CD4-positive, alpha-beta T cell treated with Interleukin-10 for 1 hour (primary cell): ENCODE results near the gene RASGRP3.
A peak's percentile ranks its signal among the peaks of the same experiment; 100 is the strongest.

Source experiments
- DNase-seq: peaks from one replicate; pipeline ENCODE4 v3.0.0-alpha.2; 2020

The RASGRP3 gene

GRCh38 chr2:33492399-33493134 lies 16.1 kb downstream of the RASGRP3 start:
- DNase-seq: no peak

GRCh38 chr2:33494155-33494779 lies 17.8 kb downstream of the RASGRP3 start:
- no peak for DNase-seq

DNA sequence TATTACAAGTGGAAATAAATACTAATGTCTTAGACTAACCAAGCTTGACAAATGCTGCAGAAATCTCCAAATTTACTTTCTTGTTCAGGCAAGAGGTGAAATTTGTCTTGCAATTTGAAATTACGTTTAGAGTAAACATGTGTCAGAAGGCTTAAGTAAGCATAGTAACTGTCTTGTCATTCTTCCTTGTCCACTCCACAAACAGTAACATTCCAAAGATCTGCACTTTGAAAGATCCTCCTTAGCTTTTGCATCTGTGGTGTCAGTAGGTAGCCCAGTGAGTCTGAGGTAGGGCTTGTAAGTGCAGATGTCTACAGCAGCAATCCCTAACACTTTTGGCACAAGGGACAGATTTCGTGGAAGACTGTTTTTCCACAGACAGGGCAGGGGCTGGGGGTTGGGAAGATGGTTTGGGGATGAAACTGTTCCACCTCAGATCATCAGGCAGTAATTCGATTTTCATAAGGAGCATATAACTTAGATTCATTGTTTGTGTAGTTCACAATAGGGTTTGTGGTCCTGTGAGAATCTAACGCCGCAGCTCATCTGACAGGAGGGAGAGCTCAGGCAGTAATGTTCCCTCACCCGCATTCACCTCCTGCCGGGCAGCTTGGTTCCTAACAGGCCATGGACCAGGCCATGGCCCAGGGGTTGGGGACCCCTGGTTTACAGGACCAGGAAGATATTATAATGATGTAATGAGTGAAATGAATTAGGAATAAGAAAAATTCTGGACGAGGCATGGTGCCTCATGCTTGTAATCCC lies 18.6 kb downstream of the RASGRP3 start:
- no peak for DNase-seq

DNA sequence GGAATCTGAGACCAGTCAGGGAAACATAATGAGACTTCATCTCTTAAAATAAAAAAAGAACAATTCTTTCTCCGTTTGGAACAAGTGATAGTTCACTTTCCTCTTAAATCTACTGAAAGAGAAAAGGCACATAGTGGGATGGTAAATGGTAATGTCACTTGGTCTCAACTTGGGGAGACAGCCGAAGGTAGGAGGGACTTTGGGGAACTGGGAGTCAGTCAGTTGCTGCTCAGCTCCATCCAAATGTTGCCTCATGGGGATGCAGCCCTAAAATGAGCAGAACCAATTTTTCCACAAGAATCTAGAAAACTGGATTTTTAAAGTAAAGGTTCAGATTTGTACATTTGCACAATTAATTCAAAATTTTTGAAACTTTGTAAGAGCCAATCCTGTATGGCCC lies 19.2 kb downstream of the RASGRP3 start:
- no peak for DNase-seq

DNA sequence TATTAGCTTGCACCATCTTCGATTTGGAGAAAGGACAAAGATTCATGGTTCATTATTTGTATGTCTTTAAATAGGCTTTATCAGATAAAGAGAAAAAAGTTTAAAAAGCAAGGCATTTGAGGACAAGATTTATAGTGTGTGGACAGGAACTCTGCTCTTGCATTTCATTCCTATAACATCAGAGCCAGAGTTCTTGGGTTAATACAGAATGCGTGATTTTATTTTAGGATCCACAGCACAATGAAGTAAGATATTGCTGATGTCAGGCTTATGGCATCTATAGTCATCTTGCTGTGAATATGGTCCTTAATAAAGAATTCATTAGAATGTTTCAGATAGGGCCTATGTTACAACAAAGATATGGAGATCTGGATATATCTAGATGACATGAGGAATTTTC lies 19.7 kb downstream of the RASGRP3 start:
- no peak for DNase-seq

DNA sequence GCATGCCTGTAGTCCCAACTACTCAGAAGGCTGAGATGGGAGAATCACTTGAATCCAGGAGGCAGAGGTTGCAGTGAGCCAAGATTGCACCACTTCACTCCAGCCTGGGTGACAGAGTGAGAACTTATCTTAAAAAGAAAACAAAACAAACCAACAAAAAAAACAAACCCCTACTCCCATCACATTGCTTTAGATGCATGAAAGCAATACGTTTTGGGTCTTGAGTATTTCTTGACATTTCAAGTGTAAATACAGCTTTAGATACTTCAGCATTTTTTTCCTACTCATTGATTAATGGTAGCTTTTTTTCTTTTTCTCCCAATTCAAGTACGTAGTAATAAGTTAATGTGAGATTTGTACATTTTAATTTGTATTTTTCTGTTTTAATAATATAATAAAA lies 20.3 kb downstream of the RASGRP3 start:
- DNase-seq: no peak

- peak; percentile 46 for DNase-seq
These were observed 20.8 kb downstream of the RASGRP3 start for GRCh38 chr2:33497221-33497650.

GRCh38 chr2:33498291-33498956 lies 22.0 kb downstream of the RASGRP3 start:
- DNase-seq: no peak

DNA sequence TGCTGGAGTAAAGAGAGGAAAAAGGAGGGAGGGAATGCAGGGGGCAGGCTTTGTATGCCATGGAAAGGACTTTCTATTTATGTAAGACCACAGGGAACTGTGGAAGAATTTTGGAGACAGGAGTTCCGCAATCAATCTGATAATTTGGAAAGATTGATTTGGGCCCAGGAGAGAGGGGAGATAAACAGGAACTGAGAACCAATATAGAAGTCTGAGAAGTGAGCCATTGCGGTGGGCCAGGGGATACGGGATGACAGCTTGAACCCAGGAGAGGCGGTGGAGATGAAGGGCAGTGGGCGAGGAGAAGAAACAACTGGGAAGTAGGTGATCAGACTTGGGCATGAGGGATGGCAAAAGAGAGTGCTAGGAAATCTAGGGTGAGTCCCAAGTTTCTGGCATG lies 23.7 kb downstream of the RASGRP3 start:
- DNase-seq: no peak

GRCh38 chr2:33502025-33502424 lies 25.6 kb downstream of the RASGRP3 start:
- DNase-seq: no peak

DNA sequence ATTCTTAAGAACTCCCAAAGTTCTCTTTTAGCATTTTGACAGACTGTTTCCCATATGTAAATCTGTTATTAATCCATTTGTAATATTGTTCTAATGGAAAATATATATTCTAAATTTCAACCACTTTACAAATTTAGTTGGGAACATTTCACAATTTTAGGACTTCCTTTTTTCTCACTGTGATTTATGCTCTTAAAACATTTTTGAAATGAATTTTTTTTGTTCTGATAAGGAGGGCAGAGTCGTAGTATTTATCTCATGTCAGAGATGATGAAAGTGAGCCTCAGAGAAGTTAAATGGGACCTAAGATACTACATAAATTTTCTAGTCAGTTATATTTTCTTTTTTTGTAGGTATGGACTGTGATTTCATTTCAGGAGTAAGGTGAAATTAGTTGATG lies 26.6 kb downstream of the RASGRP3 start:
- DNase-seq: no peak

- no peak for DNase-seq
These were observed 29.5 kb downstream of the RASGRP3 start for GRCh38 chr2:33505966-33506365.

DNA sequence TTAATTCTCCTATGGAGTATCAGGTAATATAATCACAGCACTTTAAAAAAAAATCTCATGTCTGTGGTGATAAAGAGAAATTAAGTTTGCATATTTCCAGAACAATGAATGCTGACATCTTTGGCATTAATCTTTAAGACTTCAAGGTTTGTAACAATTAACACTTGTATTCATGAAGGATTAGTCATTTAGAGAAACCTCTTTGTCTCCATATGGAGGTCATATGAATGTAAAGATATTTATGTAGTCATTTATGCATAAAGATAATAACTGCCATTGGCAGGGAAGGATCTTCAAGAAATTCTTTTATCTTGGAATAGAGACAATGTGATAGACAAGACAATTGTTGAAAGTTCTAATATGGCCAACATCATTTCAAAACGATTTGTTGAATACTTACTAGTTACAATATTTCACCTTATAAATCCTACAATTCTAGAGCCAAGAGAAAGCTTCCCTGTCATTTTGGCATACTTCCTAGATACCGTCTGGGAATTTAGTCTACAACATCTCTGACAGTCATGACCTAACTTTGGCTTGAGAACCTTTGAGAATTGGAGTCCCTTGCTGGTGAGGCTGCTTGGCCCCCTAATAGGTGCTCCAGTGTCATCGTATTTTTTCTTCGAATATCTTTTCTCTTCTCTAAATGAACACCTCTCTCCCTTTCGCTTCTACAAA lies 33.6 kb downstream of the RASGRP3 start:
- no peak for DNase-seq

DNA sequence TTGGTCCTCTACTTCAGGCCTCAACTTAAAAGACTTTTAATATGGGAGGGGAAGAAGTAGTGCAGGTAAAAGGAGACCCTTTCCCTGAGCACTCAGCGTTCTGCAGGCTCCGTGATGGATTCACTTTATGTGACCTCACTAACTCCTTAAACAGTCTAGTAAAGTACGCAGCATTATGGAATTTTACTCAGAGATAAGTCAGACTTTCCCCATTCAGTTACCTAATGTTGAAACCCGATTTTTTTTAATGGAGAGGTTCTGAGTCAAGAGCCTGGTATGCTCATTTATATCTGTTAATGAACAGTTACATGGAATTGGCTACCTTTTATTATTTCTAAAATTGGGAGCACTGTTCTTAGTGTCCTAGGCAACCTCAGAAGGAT lies 34.1 kb downstream of the RASGRP3 start:
- DNase-seq: no peak

GRCh38 chr2:33511141-33511540 lies 34.7 kb downstream of the RASGRP3 start:
- DNase-seq: no peak

DNA sequence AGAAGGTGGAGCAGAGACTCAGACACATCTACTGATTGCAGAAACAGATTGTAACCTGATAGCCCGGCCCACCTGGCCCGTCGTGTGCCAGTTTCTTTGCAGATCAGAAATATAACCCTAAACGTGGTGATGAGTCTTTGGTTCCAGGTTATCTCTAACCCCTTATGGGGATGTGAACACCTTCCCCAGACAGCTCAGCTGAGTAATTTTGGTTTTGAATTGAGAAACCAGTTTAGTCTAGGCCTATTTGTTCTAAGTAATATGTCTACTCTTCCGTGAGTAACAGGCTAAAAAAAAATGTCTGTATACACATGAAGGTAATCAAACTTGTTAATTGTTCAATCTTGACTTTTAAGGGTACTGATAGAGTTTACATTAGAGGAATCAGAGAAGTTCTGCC lies 35.7 kb downstream of the RASGRP3 start:
- no peak for DNase-seq

DNA sequence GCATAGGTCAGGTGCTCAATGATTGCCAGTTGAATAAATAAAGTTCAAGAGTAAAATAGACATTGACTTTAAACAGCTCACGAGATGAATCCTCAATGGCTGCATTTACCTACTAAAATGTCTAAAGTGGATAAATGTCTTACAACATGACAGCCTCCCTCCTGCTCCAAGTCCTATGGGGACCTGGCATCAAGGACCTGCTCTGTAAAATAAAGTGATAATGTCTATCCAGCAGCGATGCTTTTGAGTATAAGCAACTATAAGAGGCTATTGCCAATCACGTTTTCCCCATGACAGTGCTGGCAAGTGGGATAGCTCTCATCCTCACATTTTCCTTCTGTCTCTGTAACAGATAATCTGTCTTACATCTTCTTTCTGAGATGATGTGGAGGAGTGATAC lies 37.0 kb downstream of the RASGRP3 start:
- no peak for DNase-seq

GRCh38 chr2:33516456-33516995 lies 40.1 kb downstream of the RASGRP3 start:
- no peak for DNase-seq

- no peak for DNase-seq
These were observed 41.8 kb downstream of the RASGRP3 start for GRCh38 chr2:33518200-33518599.

GRCh38 chr2:33518929-33519328 lies 42.5 kb downstream of the RASGRP3 start:
- DNase-seq: no peak

DNA sequence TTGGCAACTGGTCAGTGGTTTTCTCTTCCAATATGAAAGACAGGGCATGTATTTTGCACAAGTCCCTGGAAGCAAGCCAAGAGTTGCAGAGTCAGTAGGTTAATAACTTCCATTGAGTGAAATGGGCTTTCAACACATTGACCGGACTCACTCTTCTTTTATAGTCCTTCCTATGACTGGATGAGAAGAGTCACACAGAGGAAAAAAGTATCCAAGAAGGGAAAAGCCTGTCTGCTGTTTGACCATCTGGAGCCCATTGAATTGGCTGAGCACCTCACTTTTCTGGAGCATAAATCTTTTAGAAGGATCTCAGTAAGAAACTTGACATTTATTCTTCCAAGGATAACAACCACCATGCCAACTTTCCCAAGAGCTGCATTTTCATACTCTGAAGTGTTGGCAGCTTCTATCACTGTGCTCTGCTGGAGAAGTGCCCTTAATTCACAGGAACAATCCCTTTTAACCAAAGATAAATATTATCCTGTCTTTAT lies 45.4 kb downstream of the RASGRP3 start:
- DNase-seq: no peak

DNA sequence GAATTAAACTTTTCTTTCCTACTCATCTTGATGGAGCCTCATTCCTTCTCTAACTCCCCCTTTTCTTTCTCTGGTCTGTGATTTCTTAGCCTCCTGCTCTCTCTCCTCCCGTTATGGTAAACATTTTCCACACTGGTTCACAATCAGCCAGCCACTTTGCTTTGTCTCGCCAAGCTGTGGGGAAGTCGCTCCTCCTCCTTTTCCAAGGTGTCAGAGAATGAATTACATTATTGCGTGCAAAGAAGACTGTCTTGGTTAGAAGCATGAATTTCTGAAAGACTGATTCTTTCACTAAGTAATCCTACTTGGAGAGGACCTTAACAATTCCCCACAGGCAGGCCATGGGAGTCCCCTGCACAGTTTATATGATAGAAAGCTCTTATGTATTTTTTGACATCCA lies 46.1 kb downstream of the RASGRP3 start:
- no peak for DNase-seq
